ENCODE results near the gene SLC25A33.

- TF ChIP-seq POLR2A (IDR thresholded peaks at IDR 0.05) = no peak
- TF ChIP-seq CTCF (IDR thresholded peaks at IDR 0.05) = no peak
Observed at GRCh38 chr1:9591669-9592509, 52.6 kb downstream of the SLC25A33 start.

Data from right lobe of liver (tissue), 4 donors.